ENCODE data around the gene SNTG2.

DNA sequence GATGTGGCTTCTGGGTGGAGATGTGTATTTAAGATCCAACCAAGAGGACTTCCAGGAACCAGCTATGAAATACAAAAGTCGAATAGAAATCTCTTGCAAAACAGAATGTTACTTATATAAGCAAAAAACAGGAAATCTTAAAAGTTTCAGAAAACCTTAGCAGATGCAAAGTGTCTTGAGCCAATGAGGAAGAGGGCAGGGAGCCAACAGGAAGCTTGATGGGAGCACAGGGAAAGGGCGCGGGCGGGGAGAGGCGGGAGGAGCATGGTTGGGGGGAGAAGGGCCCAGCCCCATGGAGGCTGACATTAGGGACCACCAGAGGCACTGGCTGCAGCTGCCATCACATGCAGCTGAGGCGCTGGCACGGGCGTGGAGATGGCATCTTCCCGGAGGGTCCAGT lies 203.3 kb downstream of the SNTG2 start:
- no peak for TF ChIP-seq POLR2A (IDR thresholded peaks at IDR 0.05)
- TF ChIP-seq, protein P1, sequence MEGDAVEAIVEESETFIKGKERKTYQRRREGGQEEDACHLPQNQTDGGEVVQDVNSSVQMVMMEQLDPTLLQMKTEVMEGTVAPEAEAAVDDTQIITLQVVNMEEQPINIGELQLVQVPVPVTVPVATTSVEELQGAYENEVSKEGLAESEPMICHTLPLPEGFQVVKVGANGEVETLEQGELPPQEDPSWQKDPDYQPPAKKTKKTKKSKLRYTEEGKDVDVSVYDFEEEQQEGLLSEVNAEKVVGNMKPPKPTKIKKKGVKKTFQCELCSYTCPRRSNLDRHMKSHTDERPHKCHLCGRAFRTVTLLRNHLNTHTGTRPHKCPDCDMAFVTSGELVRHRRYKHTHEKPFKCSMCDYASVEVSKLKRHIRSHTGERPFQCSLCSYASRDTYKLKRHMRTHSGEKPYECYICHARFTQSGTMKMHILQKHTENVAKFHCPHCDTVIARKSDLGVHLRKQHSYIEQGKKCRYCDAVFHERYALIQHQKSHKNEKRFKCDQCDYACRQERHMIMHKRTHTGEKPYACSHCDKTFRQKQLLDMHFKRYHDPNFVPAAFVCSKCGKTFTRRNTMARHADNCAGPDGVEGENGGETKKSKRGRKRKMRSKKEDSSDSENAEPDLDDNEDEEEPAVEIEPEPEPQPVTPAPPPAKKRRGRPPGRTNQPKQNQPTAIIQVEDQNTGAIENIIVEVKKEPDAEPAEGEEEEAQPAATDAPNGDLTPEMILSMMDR (IDR thresholded peaks at IDR 0.05) = no peak
